GM21381 (cell line): Measurements from ENCODE around the gene FIGLA.

ENCODE experiments used
- ATAC-seq: cut with Tn5 transposase; IDR thresholded peaks from one replicate; pipeline ENCODE4 v1.9.1; 2021; ENCODE audit warnings: mild to moderate bottlenecking, moderate library complexity; ENCODE audit not compliant: unreplicated experiment

The FIGLA gene

DNA sequence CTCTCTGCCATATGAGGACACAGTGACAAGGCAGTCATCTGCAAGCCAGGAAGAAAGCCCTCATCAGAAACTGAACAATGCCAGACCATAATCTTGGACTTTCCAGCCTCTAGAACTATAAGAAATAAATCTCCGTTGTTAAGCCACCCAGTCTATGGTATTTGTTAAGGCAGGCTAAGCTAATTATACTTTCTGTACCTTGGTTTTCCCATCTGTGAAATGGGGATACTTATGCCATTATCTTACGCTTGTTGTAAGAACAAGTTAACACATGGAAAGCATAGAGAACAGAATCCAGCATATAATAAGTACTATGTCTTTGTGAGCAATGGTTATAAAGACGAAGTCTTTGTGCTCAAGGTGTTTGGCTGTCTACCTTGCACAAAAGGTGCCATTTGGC lies 14.2 kb downstream of the FIGLA start:
- no peak for ATAC-seq

- no peak for ATAC-seq
Measured at GRCh38 chr2:70775141-70775540, 15.3 kb downstream of the FIGLA start.

GRCh38 chr2:70772486-70773155 lies 17.8 kb downstream of the FIGLA start:
- no peak for ATAC-seq

- peak; percentile 76 for ATAC-seq
Measured at GRCh38 chr2:70771446-70771845, 19.0 kb downstream of the FIGLA start.

GRCh38 chr2:70769450-70769849 lies 21.0 kb downstream of the FIGLA start:
- ATAC-seq = no peak

- ATAC-seq = no peak
Measured at GRCh38 chr2:70768590-70769085, 21.8 kb downstream of the FIGLA start.

- no peak for ATAC-seq
Measured at GRCh38 chr2:70767699-70768589, 22.5 kb downstream of the FIGLA start, which contains the start of gene ADD2. Gene ADD2 (minus strand): TSS chr2:70768200. CDS start chr2:70706408, 61,792 bp downstream.

DNA sequence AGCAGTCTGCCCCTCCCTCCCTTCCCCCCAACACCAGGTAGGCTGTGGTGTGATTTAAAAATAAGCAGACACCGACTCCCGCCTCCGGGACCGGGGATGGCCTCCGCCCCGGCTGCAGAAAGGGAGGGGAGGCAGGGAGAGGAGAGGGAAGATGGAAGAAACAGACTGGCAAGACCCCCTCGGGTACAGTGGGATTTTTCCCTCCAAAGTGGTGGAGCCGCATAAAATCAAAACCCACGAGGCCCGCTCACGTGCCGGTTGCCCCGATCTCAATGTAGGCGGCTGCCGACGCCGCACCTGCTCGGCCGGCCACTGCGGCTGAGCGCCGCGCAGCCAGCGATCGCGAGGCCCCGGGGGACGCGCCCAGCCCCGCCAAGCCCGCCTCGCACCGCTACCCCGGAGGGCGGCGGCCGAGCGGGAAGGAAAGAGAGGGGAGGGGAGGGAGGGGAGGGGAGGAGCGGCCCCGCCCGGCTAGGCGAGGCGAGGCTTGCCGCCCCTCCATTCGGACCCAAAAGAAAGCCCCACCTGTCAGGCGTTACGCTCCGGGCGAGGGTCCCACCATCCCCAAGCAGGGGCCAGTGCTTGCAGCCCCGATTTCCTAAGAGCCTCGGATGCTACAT lies 23.3 kb downstream of the FIGLA start:
- no peak for ATAC-seq

- ATAC-seq = no peak
Measured at GRCh38 chr2:70766357-70767078, 23.9 kb downstream of the FIGLA start.

- no peak for ATAC-seq
Measured at GRCh38 chr2:70765507-70765906, 24.9 kb downstream of the FIGLA start.

DNA sequence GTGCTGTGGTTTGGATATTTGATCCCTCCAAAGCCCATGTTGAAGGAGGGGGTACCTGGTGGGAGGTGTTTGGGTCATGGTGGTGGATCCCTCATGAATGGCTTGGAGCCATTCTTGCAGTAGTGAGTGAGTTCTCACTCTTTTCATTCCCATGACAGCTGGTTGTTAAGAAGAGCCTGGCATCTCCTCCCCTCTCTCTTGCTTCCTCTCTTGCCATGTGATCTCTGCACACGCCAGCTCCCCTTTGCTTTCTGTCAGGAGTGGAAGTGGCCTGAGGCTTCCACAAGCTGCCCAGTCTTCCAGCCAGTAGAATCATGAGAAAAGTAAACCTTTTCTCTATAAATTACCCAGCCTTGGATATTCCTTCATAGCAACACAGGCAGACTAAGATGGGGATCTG lies 31.0 kb downstream of the FIGLA start:
- ATAC-seq = no peak

GRCh38 chr2:70757966-70758365 lies 32.5 kb downstream of the FIGLA start:
- no peak for ATAC-seq

GRCh38 chr2:70757360-70757759 lies 33.1 kb downstream of the FIGLA start:
- no peak for ATAC-seq

- ATAC-seq = no peak
Measured at GRCh38 chr2:70756128-70756527, 34.3 kb downstream of the FIGLA start.

DNA sequence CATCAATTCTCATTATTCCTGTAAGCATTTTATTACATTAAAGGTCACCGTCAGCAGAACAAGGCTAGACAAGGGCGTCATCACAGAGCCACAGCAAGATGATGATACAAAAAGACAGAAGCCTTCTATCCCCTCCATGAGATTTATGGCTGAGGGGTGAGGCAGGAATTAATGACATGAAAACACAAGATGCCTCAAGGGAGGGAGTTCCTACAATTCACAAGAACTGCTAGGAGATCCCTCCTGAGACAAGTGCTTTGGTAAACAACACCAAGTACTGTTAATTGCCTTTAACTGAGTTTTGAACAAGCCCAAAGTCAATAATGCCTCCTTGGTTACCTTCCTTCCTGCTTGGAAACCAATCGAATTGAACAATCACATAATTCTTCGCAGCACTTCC lies 36.5 kb downstream of the FIGLA start:
- ATAC-seq = no peak

GRCh38 chr2:70753031-70753430 lies 37.4 kb downstream of the FIGLA start:
- no peak for ATAC-seq

GRCh38 chr2:70752396-70752795 lies 38.0 kb downstream of the FIGLA start:
- no peak for ATAC-seq

- no peak for ATAC-seq
Measured at GRCh38 chr2:70751881-70752280, 38.6 kb downstream of the FIGLA start.

DNA sequence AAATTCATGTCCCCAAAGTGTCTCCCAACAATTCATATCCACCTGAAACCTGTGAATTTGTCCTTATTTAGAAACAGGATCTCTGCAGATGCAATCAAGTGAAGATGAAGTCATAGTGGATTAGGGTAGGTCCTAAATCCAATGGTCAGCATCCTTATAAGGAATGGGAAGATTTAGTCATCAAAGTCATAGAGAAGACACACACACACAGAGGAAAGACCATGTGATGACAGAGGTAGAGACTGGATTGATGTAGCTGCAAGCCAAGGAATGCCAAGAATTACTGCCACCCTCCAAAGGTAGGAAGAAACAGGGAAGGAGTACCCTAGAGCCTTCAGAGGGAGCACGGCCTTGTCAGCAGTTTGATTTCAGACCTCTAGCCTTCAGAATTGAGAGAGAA lies 40.1 kb downstream of the FIGLA start:
- ATAC-seq = no peak

GRCh38 chr2:70748002-70748784 lies 42.2 kb downstream of the FIGLA start:
- no peak for ATAC-seq
